H1 (cell line): ENCODE measurements around the gene TLCD3B.

ENCODE experiments used
- BRCA1 ChIP-seq: IDR thresholded peaks from 2 replicates; pipeline ENCODE4 v1.6.1; 2012; ENCODE audit warnings: low read depth, low read length, improper control_type of control experiment
- CHD2 ChIP-seq: IDR thresholded peaks from 2 replicates; pipeline ENCODE4 v1.6.1; 2012; ENCODE audit warnings: low read length, improper control_type of control experiment
- EP300 ChIP-seq, 2 experiments: IDR thresholded peaks; 1 replicate in 1 of 2; 2 replicates in 1 of 2; pipeline ENCODE4 v1.6.1; 2011 to 2012; ENCODE audit warnings: low read depth in 2 of 2, low read length in 2 of 2, mild to moderate bottlenecking in 2 of 2, borderline replicate concordance in 1 of 2, inconsistent platforms in 1 of 2, moderate library complexity in 1 of 2
- EZH2 ChIP-seq: fragments of 200-600 bp; sonication (generic); IDR thresholded peaks from 2 replicates; pipeline ENCODE4 v1.7.1; 2012; ENCODE audit warnings: low read depth, mild to moderate bottlenecking, moderate library complexity, low read length, inconsistent platforms; ENCODE audit not compliant: severe bottlenecking
- GABPA ChIP-seq: IDR thresholded peaks from 2 replicates; pipeline ENCODE4 v1.6.1; 2011; ENCODE audit warnings: mild to moderate bottlenecking, low read length, moderate library complexity, borderline replicate concordance; ENCODE audit not compliant: insufficient read depth
- HDAC6 ChIP-seq: IDR thresholded peaks from one replicate; pipeline ENCODE4 v1.7.1; 2012; ENCODE audit warnings: low read depth, mild to moderate bottlenecking, inconsistent platforms, low read length, moderate library complexity
- JUN ChIP-seq: IDR thresholded peaks from 2 replicates; pipeline ENCODE4 v1.6.1; 2011; ENCODE audit warnings: low read depth, mild to moderate bottlenecking, improper control_type of control experiment, low read length
- POLR2A ChIP-seq, 2 experiments: IDR thresholded peaks; 1 replicate in 1 of 2; 2 replicates in 1 of 2; pipeline ENCODE4 v1.6.1; 2011; ENCODE audit warnings: low read depth in 2 of 2, low read length in 2 of 2, mild to moderate bottlenecking in 2 of 2; ENCODE audit errors: control extremely low read depth in 1 of 2
- POLR2AphosphoS5 ChIP-seq: IDR thresholded peaks from 2 replicates; pipeline ENCODE4 v1.6.1; 2011; ENCODE audit warnings: low read depth, low read length
- RFX5 ChIP-seq: IDR thresholded peaks from 2 replicates; pipeline ENCODE4 v1.6.1; 2011; ENCODE audit warnings: low read depth, low read length, improper control_type of control experiment, borderline replicate concordance
- RNF2 ChIP-seq: fragments of 200-900, 300-1000 bp; sonication (generic); IDR thresholded peaks from 2 replicates; pipeline ENCODE4 v1.7.1; 2016; ENCODE audit warnings: borderline replicate concordance, low read depth, mild to moderate bottlenecking, antibody characterized with exemption, low read length; ENCODE audit not compliant: poor library complexity, severe bottlenecking; ENCODE audit errors: missing control alignments
- TEAD4 ChIP-seq: IDR thresholded peaks from 2 replicates; pipeline ENCODE4 v1.6.1; 2012; ENCODE audit warnings: low read depth, low read length, inconsistent platforms, mixed read lengths
- USF2 ChIP-seq: IDR thresholded peaks from 2 replicates; pipeline ENCODE4 v1.6.1; 2011; ENCODE audit warnings: low read length, improper control_type of control experiment
- TF ChIP-seq, protein P1 (sequence below), 3 experiments: IDR thresholded peaks; 1 replicate in 2 of 3; 2 replicates in 1 of 3; pipeline versions ENCODE4 v1.5.1 to v1.6.1; 2011; ENCODE audit warnings: low read length in 3 of 3, mild to moderate bottlenecking in 3 of 3, inconsistent platforms in 2 of 3, low read depth in 1 of 3, moderate library complexity in 1 of 3; ENCODE audit not compliant: insufficient read depth in 1 of 3; ENCODE audit errors: control extremely low read depth in 1 of 3

- TF ChIP-seq, protein P1, sequence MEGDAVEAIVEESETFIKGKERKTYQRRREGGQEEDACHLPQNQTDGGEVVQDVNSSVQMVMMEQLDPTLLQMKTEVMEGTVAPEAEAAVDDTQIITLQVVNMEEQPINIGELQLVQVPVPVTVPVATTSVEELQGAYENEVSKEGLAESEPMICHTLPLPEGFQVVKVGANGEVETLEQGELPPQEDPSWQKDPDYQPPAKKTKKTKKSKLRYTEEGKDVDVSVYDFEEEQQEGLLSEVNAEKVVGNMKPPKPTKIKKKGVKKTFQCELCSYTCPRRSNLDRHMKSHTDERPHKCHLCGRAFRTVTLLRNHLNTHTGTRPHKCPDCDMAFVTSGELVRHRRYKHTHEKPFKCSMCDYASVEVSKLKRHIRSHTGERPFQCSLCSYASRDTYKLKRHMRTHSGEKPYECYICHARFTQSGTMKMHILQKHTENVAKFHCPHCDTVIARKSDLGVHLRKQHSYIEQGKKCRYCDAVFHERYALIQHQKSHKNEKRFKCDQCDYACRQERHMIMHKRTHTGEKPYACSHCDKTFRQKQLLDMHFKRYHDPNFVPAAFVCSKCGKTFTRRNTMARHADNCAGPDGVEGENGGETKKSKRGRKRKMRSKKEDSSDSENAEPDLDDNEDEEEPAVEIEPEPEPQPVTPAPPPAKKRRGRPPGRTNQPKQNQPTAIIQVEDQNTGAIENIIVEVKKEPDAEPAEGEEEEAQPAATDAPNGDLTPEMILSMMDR (IDR thresholded peaks at IDR 0.05; ENCODE audit: control extremely low read depth in 1 of 3, insufficient read depth in 1 of 3, low read depth in 1 of 3, low read length in 3 of 3): no peak
- TF ChIP-seq HDAC6: no peak
- no peak for TF ChIP-seq EZH2
- no peak for TF ChIP-seq RFX5
- TF ChIP-seq RNF2: no peak
- no peak for TF ChIP-seq BRCA1
- no peak for TF ChIP-seq EP300 (IDR thresholded peaks at IDR 0.05; ENCODE audit: borderline replicate concordance in 1 of 2, low read depth in 2 of 2, low read length in 2 of 2)
- TF ChIP-seq GABPA: no peak
- no peak for TF ChIP-seq JUN
- TF ChIP-seq TEAD4: no peak
- TF ChIP-seq CHD2: no peak
- no peak for TF ChIP-seq USF2
- TF ChIP-seq POLR2AphosphoS5: no peak
- TF ChIP-seq POLR2A (IDR thresholded peaks at IDR 0.05; ENCODE audit: control extremely low read depth in 1 of 2, low read depth in 2 of 2, low read length in 2 of 2): no peak
Observed at GRCh38 chr16:29978564-29979270, 52.4 kb downstream of the TLCD3B start.
